NCI-H446 treated with DMSO at 0.1 percent for 48 hours (cell line): ENCODE results near the gene ASIC3.
"Not testable (repeated sequence)": the region's sequence is repeated elsewhere in the genome, so short reads cannot be mapped to it uniquely, and the experiment has no call there.

Experiments used
- DNase-seq: peaks from one replicate; lab custom pipeline; 2025; lab: John Stamatoyannopoulos, UW

Gene ASIC3

DNA sequence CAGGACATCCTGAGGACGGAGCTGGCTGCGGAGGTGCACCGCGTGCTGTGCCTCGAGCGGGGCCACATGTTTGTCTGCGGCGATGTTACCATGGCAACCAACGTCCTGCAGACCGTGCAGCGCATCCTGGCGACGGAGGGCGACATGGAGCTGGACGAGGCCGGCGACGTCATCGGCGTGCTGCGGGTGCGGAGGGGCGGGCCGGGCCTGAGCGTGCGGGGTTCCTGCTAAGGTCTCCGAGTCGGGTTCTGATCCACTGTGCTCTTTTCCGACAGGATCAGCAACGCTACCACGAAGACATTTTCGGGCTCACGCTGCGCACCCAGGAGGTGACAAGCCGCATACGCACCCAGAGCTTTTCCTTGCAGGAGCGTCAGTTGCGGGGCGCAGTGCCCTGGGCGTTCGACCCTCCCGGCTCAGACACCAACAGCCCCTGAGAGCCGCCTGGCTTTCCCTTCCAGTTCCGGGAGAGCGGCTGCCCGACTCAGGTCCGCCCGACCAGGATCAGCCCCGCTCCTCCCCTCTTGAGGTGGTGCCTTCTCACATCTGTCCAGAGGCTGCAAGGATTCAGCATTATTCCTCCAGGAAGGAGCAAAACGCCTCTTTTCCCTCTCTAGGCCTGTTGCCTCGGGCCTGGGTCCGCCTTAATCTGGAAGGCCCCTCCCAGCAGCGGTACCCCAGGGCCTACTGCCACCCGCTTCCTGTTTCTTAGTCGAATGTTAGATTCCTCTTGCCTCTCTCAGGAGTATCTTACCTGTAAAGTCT is 34.4 kb upstream of the ASIC3 start:
- no peak for DNase-seq

GRCh38 chr7:151014950-151015349 is 33.4 kb upstream of the ASIC3 start:
- no peak for DNase-seq

- DNase-seq = no peak
Measured at GRCh38 chr7:151015967-151016366, 32.4 kb upstream of the ASIC3 start.

DNA sequence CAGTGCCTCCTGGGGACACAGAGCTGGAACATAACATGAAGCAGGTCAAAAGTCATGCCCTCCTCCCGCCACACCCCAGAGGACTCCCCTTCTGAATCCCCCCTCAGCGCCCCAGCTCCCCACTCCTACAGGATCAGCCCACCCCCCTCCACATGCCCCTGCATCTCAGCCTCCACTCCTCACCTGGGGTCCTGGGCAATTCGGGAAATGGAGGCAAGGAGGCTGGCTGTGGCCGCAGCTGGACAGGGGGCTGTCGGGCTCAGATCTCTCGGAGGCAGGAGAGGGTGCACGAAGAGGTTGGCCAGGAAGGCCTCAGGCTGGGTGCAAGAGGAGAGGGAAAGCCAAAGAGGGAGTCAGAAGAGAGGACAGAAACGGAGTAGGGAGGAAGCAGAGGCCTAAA is 31.8 kb upstream of the ASIC3 start:
- DNase-seq = no peak

DNA sequence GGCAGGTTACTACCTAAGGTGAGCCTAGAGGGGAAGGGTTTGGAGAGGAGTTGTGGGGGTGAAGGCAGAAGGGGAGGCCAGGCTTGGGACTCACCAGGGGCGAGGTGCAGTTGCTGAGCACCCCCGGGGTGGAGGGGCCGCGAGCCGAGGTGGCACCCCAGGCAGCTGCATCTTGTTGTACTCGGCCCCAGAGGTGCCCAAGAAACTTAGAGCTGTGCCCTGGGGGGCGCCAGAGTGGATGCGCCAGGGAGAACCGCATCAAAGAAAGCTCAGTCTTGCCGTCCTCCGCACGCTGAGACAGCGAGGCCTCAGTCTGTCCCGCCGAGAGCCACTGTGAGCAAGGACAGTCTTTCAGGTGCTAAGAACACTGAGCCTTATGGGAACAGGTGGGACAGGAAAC is 31.4 kb upstream of the ASIC3 start:
- DNase-seq = no peak

DNA sequence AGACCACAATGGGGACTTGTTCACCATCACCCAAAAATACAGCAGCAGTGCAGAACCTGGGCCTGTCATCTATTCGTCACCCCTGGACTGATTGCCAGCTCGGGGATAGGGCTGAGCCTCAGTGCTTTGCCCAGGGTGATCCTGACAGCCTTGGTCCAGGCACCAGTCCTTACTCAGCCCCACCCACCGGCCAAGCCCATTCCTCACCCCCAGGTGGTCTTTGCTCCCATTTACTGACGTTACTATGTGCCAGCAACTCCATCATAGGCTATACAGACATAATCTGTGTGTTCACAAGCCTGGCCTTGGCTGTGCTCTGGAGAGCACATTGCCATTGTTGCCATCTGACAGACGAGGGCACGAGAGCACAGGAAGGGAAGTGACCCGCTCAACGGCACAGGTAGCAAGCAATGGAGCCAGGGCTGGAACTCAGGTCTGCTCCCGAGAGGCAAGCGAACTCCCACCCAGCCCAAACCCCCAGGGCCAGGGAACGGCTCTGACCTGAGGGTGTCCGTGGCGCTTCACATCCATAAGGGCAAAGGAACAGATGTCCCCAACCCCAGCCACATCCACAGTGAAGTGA is 30.9 kb upstream of the ASIC3 start:
- no peak for DNase-seq

DNA sequence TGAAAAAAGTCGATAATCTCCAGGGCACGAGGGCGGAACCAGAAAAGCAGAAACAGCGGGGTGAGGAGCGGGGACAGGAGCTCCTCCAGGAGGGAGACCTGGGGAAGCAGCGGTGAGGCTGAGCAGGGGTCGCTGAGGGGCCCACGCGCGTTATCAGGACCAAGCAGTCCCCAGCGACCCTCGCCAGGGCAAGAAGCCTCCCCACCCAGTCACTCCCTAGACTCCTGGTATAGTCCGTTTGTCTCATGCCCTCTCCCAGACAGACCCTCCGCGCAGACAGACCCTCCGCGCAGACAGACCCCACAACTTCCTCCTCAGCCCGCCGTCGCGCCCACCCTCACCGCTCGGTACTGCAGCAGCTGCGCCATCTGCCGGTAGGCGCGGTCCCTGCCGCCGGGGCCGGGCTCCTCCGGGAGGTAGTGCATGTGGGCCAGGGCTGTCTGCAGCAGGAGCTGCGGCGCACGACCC is 30.3 kb upstream of the ASIC3 start:
- no peak for DNase-seq

DNA sequence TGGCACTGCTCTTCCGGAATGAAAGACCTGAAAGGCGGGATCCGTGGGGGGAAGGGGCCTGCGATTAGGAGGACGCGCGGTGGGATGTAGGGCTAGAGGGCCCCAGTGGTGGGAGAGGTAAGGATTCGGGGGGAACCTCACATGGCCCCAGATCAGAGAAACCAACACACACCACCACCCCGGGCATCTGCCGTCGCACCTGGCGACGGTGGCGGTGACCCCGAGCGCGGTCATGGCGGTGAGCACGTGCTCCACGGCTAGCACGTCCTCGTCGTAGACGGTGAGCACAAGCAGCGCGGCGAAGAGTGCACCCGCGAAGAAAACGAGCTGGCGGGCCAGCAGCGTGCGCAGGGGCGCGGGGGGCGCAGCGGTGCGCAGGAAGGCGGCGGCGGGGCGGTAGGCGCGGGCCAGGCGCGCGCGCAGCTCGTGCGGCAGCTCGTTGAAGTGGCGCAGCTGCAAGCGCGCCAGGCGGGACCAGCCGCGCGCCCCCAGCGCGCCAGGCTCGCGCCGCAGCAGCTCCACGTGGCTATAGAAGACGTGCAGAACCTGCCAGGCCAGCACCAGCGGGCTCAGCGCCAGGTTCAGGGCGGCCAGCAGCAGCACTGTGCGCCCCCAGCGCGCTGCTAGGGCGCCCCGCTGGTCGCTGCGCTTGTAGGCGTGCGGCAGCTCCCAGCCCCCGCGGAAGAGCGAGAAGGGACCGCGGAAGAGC is 29.8 kb upstream of the ASIC3 start:
- DNase-seq = no peak

- no peak for DNase-seq
Measured at GRCh38 chr7:151019130-151019447, 29.2 kb upstream of the ASIC3 start.

DNA sequence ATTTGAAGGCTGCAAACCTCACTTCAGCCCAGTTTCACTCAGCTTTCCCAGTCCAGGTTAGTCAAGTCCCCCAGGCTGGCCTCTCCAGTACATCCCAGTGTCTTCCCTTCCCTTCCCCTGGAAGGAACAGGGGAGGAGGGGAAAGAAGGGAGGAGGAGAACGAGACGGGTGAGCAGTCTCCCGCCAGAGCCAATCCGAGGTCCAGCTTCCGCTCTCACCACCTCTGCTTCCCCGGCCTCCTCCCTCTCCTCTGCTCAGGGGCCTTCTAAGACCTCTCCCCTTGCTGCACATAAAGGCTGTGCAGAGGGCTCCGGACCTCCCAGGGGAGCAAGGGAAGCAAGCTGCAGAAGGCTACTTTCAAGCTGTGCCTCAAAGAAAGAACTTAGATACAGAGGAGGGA is 28.1 kb upstream of the ASIC3 start:
- DNase-seq = no peak

DNA sequence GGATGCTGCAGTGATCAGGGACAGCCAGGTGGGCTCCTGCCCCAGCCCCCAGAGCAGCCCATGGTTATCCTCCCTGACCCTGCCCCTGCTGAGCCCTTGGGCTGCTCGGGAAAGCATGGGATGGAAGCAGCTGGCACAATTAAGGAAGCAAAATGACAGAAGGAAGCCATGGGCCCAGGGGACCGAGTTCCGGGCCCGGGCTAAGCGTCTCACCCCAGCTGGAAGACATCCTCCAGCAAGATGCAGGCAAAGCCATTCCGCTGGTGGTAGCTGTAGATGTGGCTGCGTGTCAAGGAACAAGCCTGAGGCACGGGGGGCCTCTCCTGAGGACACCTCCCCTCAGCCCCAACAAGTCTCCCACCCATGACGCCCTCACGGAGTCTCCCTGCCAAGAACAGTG is 25.1 kb upstream of the ASIC3 start:
- DNase-seq = no peak

- DNase-seq = no peak
Measured at GRCh38 chr7:151024435-151025056, 23.8 kb upstream of the ASIC3 start, which contains the start of gene ATG9B. Gene ATG9B (minus strand): TSS chr7:151024494. CDS start chr7:151024423, 71 bp downstream.

DNA sequence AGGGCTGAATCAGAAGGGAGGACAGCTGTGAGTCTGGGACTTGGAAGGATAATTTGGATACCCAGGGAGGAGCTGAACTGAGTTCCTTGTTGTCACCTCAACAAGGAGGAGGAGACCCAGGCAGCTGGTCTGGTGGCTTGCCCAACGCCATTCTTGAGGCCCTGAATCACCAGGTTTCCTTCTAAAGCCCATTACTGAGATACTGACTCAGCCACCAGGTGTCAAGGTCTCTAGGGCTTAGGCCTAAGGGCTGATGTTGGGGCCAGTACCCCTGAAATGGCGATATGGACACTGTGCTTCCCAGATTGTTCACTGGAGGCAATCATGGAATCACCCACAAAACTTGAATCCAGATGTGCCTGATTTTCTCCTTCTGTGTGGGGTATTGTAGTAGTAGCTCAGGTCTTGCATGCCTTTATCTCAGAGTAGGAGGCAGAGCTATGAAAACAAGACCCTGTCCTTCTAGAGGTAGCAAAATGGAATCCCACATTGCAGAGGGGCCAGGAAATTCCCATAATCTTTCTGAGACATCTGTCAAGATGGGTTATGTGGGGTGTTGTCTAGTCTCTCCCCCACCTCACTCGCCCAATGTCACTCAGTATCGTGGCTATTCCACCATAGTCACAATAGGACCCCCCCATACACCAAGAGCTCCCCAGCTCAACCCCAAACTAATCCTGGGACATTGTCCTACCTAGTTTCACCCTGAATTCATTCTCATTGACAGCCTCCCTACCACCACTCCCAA is 22.2 kb upstream of the ASIC3 start:
- DNase-seq = no peak

DNA sequence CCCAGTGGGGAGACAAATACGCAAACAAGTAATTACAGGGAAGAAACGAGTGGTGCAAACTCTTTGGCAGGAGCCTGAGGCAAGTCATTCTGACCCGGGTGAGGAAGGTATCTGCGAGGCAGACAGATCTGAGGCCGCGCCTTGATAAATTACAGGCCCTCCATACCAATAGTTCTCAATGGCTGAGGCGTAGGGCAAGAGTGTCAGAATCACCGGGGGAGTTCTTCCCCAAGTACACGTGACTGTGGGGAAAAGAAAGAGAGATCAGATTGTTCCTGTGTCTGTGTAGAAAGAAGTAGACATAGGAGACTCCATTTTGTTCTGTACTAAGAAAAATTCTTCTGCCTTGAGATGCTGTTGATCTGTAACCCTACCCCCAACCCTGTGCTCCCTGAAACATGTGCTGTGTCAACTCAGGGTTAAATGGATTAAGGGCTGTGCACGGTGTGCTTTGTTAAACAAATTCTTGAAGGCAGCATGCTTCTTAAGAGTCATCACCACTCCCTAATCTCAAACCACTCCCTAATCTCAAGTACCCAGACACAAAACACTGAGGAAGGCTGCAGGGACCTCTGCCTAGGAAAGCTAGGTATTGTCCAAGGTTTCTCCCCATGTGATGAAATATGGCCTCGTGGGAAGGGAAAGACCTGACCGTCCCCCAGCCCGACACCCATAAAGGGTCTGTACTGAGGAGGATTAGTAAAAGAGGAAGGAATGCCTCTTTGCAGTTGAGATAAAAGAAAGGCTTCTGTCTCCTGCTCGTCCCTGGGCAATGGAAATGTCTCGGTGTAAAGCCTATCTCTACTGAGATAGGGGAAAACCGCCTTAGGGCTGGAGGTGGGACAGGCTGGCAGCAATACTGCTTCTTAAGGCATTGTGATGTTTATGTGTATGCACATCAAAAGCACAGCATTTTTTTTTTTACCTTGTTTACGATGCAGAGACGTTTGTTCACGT is 21.3 kb upstream of the ASIC3 start:
- DNase-seq = not testable (repeated sequence)

DNA sequence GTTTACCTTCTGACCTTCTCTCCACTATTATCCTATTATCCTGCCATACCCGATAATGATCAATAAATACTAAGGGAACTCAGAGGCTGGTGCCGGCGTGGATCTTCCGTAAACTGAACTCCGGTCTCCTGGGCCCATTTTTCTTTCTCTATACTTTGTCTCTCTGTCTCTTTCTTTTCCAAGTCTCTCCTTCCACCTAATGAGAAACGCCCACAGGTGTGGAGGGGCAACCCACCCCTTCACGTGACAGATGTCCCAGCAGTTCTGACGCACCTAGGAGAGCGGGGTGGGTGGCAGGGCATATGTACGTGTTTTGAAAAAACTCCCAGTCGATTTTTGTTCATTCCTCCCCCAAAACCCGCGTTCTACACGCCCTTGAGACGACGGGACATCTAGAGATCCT is 20.6 kb upstream of the ASIC3 start:
- not testable (repeated sequence) for DNase-seq

DNA sequence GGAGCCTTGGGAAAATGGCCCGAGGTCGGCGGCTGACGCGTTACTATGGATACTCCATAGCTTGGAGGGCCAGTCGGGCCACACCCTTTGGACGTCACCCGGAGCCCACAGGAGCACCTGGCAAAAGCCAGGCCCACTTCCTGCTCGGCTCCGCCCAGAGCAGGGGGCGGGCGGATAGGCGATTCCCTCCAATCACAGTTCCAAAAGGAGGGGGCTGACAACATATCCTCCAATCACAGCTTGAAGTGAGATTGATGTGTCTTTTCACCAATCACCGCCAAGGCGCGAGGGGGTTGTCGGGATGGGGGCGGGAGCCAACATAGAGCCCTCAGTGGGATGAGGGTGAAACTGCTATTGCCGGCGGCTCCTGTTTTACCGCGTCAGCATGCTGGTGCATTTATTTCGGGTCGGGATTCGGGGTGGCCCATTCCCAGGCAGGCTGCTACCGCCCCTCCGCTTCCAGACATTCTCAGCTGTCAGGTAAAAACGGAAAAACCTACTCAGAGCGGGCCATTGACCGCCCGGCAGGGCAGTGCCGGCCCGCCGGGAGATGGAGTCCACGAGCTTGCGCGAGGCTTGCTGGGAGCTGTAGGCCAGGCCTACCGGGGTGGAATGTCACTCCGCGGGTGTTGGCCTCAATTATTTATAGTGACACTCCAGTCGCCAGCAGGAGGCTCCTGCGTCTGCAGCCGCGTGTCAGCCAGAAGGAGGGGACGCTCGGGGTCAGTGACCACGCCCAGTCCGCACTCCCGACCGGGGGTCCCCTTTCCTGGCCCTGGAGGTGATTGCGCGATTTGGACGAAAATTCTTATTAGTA is 20.0 kb upstream of the ASIC3 start, which contains the start of gene ABCB8:
TSS of gene ABCB8 (plus strand) at position 320 of the 817 bp plus-strand sequence. CDS start at position 386, 66 bp downstream.
- DNase-seq = peak; percentile 96

DNA sequence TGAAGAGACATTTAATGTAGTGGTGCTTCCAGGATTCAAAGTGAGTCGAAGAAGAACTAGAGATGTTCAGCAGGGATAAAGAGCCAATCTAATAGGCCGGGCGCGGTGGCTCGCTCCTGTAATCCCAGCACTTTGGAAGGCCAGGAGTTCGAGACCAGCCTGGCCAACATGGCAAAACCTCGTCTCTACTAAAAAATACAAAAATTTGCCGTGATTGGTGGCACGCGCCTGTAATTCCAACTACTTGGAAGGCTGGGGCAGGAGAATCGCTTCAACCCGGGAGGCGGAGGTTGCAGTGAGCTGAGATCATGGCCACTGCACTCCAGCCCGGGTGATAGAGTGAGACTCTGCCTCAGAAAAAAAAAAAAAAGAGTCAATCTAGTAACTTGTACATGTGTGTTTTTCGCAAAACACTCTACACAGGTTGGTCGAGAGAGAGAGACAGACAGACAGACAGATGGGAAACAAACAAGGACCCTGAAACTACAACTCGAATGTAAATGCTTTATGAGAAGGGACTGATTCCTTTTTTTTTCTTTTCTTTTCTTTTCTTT is 19.3 kb upstream of the ASIC3 start:
- no peak for DNase-seq

DNA sequence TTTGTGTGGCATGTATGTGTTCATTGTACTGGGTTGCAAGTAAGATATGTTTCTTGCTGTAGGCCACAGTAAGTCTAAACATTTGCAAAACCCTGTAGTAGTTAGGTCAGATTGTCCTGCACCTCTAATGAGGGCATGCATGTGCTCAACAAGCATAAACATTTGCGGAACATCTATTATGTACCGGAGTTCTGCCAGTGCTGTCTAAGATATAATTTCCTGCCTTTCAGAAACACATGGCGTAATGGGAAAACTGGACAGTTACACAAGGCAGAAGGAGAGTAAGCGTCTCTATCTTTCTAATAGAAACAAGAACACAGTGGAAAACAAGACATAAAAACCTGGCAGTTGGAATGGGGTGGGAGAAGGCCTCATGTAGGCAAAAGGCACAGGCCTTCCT is 17.3 kb upstream of the ASIC3 start:
- DNase-seq = no peak
